Kidney (tissue), 14 donors: ENCODE data around the gene SRGN. TPM values are rescaled to one million over a fixed set of nuclear protein-coding genes. Genes with fewer than 3 reads are reported as not detected.

ENCODE experiments used
- DNase-seq, 5 donors: peaks; one replicate each; pipeline ENCODE4 v3.0.0-alpha.2; 2013 to 2020
- FAIRE-seq: peaks from 2 replicates; lab custom pipeline; 2012; peaks lifted over from hg19 to GRCh38; lab: Jason Lieb, UNC
- H3K27ac ChIP-seq, 2 donors: one replicate each; pipeline ENCODE4 v1.7.0; 2013; ENCODE audit warnings: low read depth in 2 of 2, low read length in 2 of 2, inconsistent platforms in 1 of 2
- H3K27me3 ChIP-seq: one replicate; pipeline ENCODE4 v1.7.1; 2013; ENCODE audit warnings: low read length, inconsistent platforms; ENCODE audit not compliant: control insufficient read depth, insufficient read depth
- H3K36me3 ChIP-seq, 3 donors: one replicate each; pipeline versions ENCODE4 v1.7.0 to v1.7.1; 2013; ENCODE audit warnings: low read length in 3 of 3, control low read depth in 1 of 3, inconsistent platforms in 1 of 3; ENCODE audit not compliant: insufficient read depth in 3 of 3, control insufficient read depth in 2 of 3
- H3K4me1 ChIP-seq, 3 donors: one replicate each; pipeline versions ENCODE4 v1.7.0 to v1.7.1; 2013; ENCODE audit warnings: low read length in 3 of 3, inconsistent platforms in 1 of 3, low read depth in 1 of 3; ENCODE audit not compliant: control insufficient read depth in 2 of 3, insufficient read depth in 2 of 3
- H3K4me3 ChIP-seq, 3 donors: one replicate each; pipeline versions ENCODE4 v1.7.0 to v1.8.1; 2013; ENCODE audit warnings: low read length in 3 of 3, control low read depth in 1 of 3, inconsistent platforms in 1 of 3
- H3K9ac ChIP-seq, 3 donors: one replicate each; pipeline versions ENCODE4 v1.7.0 to v1.7.1; 2013; ENCODE audit warnings: low read length in 3 of 3, control low read depth in 1 of 3, inconsistent platforms in 1 of 3
- H3K9me3 ChIP-seq, 3 donors: one replicate each; pipeline versions ENCODE4 v1.7.0 to v1.7.1; 2013; ENCODE audit warnings: low read length in 3 of 3, control low read depth in 1 of 3, inconsistent platforms in 1 of 3; ENCODE audit not compliant: control insufficient read depth in 2 of 3, insufficient read depth in 1 of 3
- CTCF ChIP-seq: IDR thresholded peaks from 3 replicates; pipeline ENCODE4 v1.5.1; 2012; ENCODE audit warnings: mild to moderate bottlenecking, moderate library complexity, borderline replicate concordance; ENCODE audit not compliant: insufficient read depth; ENCODE audit errors: extremely low read depth
- intact Hi-C: fragments of 100-400 bp; cut with DNase I; formaldehyde crosslinking; loops from one replicate; pipeline ENCODE4 v1.11.1; 2022
- polyA plus RNA-seq: library from polyadenylated mRNA; stranded (reverse); fragments of 350-450 nt; fragmentation: Illumina TruSeq; extraction: RNeasy Lipid Tissue Mini Kit (QIAGEN cat#74804); gene quantifications from one replicate; pipeline ENCODE4 v1.2.3, GENCODE V29; 2014; ENCODE audit warnings: low read depth, low replicate concordance; ENCODE audit not compliant: insufficient read depth
- total RNA-seq: library from RNA; stranded (reverse); fragmentation: NEBNext Ultra II Directional; extraction: Animal tissue kit (Norgen Biotek cat#: 25700); gene quantifications from one replicate; pipeline ENCODE4 v1.2.1, GENCODE V29; 2021
- donor health status: control.
- donor health status: control.
- donor health status: control.
- donor health status: control.
- donor health status: control.
- donor health status: DM: yes; HTN: yes; CAD: no.
- donor health status: Normal renal cell carcinoma (clear cell type).

SRGN gene
- total and polyA plus RNA-seq, 2 donors from 2014 or later, result 65.7 to 130 TPM

GRCh38 chr10:69153227-69153626, 65.3 kb downstream of the SRGN start:
- no peaks in the 10 kb centered on the region for H3K4me1 ChIP-seq
- no peak for FAIRE-seq
- DNase-seq, result no peak
- H3K36me3 ChIP-seq, result peaks cover 0 to 4% (median under 1%) of the 10 kb centered on the region in 3 donors
- no peak overlapping the region for H3K4me3 ChIP-seq
- H3K27ac ChIP-seq, result no peak overlapping the region
- H3K27me3 ChIP-seq, result no peaks in the 10 kb centered on the region
- H3K9me3 ChIP-seq, result no peaks in the 10 kb centered on the region
- no peak overlapping the region for H3K9ac ChIP-seq
- TF ChIP-seq CTCF, result no peak
- intact Hi-C loops, result no loop called here

Other genes with a start within 250 kb of the SRGN start
- 33.1 TPM for gene DDX50, start 186.8 kb upstream of the SRGN start, total RNA-seq
- 24.0 TPM for gene DDX50, start 186.8 kb upstream of the SRGN start, polyA plus RNA-seq
- gene DDX21, start 131.9 kb upstream of the SRGN start, total RNA-seq, result 49.4 TPM
- 8.9 TPM for gene DDX21, start 131.9 kb upstream of the SRGN start, polyA plus RNA-seq
- 26.7 TPM for gene KIFBP, start 99.3 kb upstream of the SRGN start, total RNA-seq
- gene KIFBP, start 99.3 kb upstream of the SRGN start, polyA plus RNA-seq, result 25.6 TPM
- 52.5 TPM for gene VPS26A, start 36.1 kb downstream of the SRGN start, total RNA-seq
- gene VPS26A, start 36.1 kb downstream of the SRGN start, polyA plus RNA-seq, result 38.9 TPM
- gene SUPV3L1, start 92.1 kb downstream of the SRGN start, total RNA-seq, result 25.1 TPM
- gene SUPV3L1, start 92.1 kb downstream of the SRGN start, polyA plus RNA-seq, result 48.3 TPM
- gene HKDC1, start 132.2 kb downstream of the SRGN start, total RNA-seq, result 27.4 TPM
- gene HKDC1, start 132.2 kb downstream of the SRGN start, polyA plus RNA-seq, result 8.3 TPM
- gene HK1, start 190.4 kb downstream of the SRGN start, total RNA-seq, result 84.9 TPM
- 35.9 TPM for gene HK1, start 190.4 kb downstream of the SRGN start, polyA plus RNA-seq